ENCODE data around the gene GUCY2F. TPM values are rescaled to one million over a fixed set of nuclear protein-coding genes. Genes with fewer than 3 reads are reported as not detected.

Gene GUCY2F
- total RNA-seq, 2 donors from 2014 or later = 0.07 TPM; not detected in 1

DNA sequence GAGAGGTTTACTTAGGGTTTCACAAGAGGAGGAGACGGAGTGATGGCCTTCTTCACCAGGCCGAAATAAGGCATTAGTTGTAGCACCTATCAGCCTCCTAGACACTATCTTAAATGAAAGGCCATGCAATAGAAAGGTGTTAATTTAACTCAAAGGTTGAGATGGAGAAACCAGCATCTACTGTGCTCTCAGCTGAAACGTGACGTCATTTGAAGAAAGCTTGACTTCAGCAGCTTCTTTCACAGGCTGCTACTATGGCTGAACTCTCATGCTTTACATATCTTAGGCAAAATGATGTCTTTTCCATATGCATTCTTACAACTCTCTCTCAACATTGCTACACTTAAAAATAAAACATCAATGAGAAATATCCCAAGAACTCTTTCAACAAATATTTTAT lies 99.6 kb downstream of the GUCY2F start:
- no peak for DNase-seq
- H3K4me3 Mint-ChIP-seq = no peak overlapping the region
- no peak overlapping the region for H3K27ac Mint-ChIP-seq
- no peaks in the 10 kb centered on the region for H3K36me3 Mint-ChIP-seq (ENCODE audit: insufficient read depth in 2 of 2)
- no peaks in the 10 kb centered on the region for H3K4me1 Mint-ChIP-seq (ENCODE audit: low read depth)
- no peak for ATAC-seq (replicated peaks in 1 of 2)
- peaks cover 35% of the 10 kb centered on the region for H3K27me3 Mint-ChIP-seq (ENCODE audit: low read depth)
- H3K9me3 Mint-ChIP-seq = no peaks in the 10 kb centered on the region

DNA sequence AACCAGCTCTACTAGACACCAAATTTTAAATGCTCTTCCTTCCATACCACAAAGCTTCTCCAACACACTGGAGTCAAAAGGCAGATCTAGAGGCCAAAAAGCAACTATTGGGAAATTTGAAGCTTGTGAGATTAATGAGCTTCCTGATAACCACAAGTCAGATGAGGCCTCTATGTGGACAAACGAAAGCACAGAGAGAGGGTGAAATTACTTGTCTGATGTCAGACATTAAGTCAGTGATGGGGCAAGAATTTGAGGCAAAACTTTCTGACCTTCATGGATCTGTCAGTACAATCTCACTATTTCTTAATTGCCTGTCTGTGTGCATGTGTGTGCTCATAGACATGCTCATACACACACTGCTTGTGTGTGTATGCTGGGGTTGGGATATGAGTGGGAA lies 103.6 kb downstream of the GUCY2F start:
- no peaks in the 10 kb centered on the region for H3K4me1 Mint-ChIP-seq (ENCODE audit: low read depth)
- peaks cover 53% of the 10 kb centered on the region for H3K27me3 Mint-ChIP-seq (ENCODE audit: low read depth)
- H3K4me3 Mint-ChIP-seq = no peak overlapping the region
- no peaks in the 10 kb centered on the region for H3K36me3 Mint-ChIP-seq (ENCODE audit: insufficient read depth in 2 of 2)
- no peak overlapping the region for H3K27ac Mint-ChIP-seq
- DNase-seq (no peak), ATAC-seq (replicated peaks in 1 of 2) (no peak)
- no peaks in the 10 kb centered on the region for H3K9me3 Mint-ChIP-seq

- no peaks in the 10 kb centered on the region for H3K4me1 Mint-ChIP-seq (ENCODE audit: low read depth)
- H3K9me3 Mint-ChIP-seq = no peaks in the 10 kb centered on the region
- no peak overlapping the region for H3K27ac Mint-ChIP-seq
- ATAC-seq (replicated peaks in 1 of 2) (no peak), DNase-seq (no peak)
- peaks cover 24% of the 10 kb centered on the region for H3K27me3 Mint-ChIP-seq (ENCODE audit: low read depth)
- H3K4me3 Mint-ChIP-seq = no peak overlapping the region
- H3K36me3 Mint-ChIP-seq (ENCODE audit: insufficient read depth in 2 of 2) = no peaks in the 10 kb centered on the region
Measured at GRCh38 chrX:109374262-109374960, 107.5 kb downstream of the GUCY2F start.

- ATAC-seq (replicated peaks in 1 of 2) = no peak
- Mint-ChIP-seq H3K4me3 (no peak overlapping the region), H3K9me3 (no peaks in the 10 kb centered on the region), H3K4me1 (ENCODE audit: low read depth) (no peaks in the 10 kb centered on the region), H3K27me3 (ENCODE audit: low read depth) (peaks cover 26% of the 10 kb centered on the region), H3K27ac (no peak overlapping the region), H3K36me3 (ENCODE audit: insufficient read depth in 2 of 2) (no peaks in the 10 kb centered on the region)
- no peak for DNase-seq
Measured at GRCh38 chrX:109373468-109373867, 108.4 kb downstream of the GUCY2F start.

DNA sequence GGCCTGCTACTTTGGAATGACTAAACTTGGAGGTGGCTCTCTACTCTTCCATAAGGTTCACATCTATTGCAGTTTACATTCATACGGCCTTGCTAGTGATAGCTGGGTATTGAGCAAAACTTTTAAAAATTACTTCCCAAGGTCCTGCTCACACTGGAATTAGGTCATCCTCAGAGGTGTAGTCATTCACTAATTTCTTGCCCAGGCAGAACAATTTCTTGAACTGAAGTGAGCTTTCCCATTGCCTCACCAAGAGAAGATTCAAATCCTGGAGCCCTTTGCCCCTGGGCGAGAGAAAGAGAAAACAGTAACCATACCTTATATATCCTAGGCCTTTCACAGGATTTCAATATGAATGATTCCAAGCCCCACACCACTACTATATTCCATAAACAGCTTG lies 109.2 kb downstream of the GUCY2F start:
- Mint-ChIP-seq H3K4me3 (no peak overlapping the region), H3K4me1 (ENCODE audit: low read depth) (no peaks in the 10 kb centered on the region), H3K27ac (no peak overlapping the region), H3K27me3 (ENCODE audit: low read depth) (peaks cover 25% of the 10 kb centered on the region), H3K36me3 (ENCODE audit: insufficient read depth in 2 of 2) (no peaks in the 10 kb centered on the region), H3K9me3 (no peaks in the 10 kb centered on the region)
- ATAC-seq (replicated peaks in 1 of 2) (no peak), DNase-seq (no peak)

DNA sequence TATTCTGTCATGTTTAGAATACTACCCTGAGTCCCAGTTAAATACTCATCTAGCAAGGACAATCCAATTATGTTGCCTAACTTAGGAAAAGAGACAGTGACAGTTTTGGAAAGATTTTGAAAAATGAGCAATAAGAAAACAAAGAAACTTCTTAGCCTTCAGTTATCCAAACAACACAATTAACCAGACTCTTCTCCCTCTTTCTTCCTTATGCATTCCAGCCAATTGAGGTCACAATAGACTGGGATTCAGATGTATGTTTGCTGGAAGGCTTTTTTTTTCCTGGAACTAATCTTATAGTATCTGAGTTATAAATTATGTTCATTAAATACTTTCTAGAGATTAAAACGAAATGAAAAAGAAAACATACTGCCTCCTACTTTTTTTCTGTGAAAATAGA lies 109.6 kb downstream of the GUCY2F start:
- H3K4me3 Mint-ChIP-seq = no peak overlapping the region
- ATAC-seq (replicated peaks in 1 of 2) = no peak

GRCh38 chrX:109362101-109362500 lies 119.8 kb downstream of the GUCY2F start:
- H3K36me3 Mint-ChIP-seq (ENCODE audit: insufficient read depth in 2 of 2) = no peaks in the 10 kb centered on the region
- no peaks in the 10 kb centered on the region for H3K9me3 Mint-ChIP-seq
- no peaks in the 10 kb centered on the region for H3K4me1 Mint-ChIP-seq (ENCODE audit: low read depth)
- H3K27me3 Mint-ChIP-seq (ENCODE audit: low read depth) = peaks cover 34% of the 10 kb centered on the region
- no peak overlapping the region for H3K27ac Mint-ChIP-seq
- DNase-seq (no peak), ATAC-seq (replicated peaks in 1 of 2) (no peak)
- H3K4me3 Mint-ChIP-seq = no peak overlapping the region

More for the DNA sequence above, 109.6 kb downstream of the GUCY2F start:
- DNase-seq = no peak
- Mint-ChIP-seq H3K36me3 (ENCODE audit: insufficient read depth in 2 of 2) (no peaks in the 10 kb centered on the region), H3K27ac (no peak overlapping the region), H3K27me3 (ENCODE audit: low read depth) (peaks cover 25% of the 10 kb centered on the region), H3K9me3 (no peaks in the 10 kb centered on the region), H3K4me1 (ENCODE audit: low read depth) (no peaks in the 10 kb centered on the region)

GRCh38 chrX:109360301-109360700 lies 121.6 kb downstream of the GUCY2F start:
- Mint-ChIP-seq H3K36me3 (ENCODE audit: insufficient read depth in 2 of 2) (no peaks in the 10 kb centered on the region), H3K27me3 (ENCODE audit: low read depth) (peaks cover 44% of the 10 kb centered on the region)

DNA sequence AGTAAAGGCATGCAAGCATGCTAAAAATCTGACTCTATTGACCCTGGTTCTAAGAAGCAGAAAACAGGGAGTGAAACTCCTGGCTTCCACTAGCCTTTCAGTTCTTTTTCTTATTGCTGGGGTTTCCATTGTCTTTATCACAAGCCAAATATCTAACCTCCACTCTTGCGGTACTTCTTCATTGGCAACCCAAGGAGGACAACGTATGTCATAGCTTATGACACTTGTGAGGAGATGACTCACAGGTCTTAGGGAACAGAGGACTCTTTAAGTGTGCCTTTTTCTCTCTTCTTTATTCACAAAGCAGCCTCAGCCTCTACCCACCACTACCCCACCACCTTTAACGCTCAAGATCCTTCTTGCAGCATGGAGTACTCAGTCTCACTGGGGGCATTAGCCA lies 124.2 kb downstream of the GUCY2F start:
- ATAC-seq (replicated peaks in 1 of 2) = peak in 1 of 2 donors; percentile 24
- no peak overlapping the region for H3K4me3 Mint-ChIP-seq

More at GRCh38 chrX:109360301-109360700, 121.6 kb downstream of the GUCY2F start:
- Mint-ChIP-seq H3K4me1 (ENCODE audit: low read depth) (no peaks in the 10 kb centered on the region), H3K9me3 (no peaks in the 10 kb centered on the region), H3K27ac (no peak overlapping the region), H3K4me3 (no peak overlapping the region)
- DNase-seq (no peak), ATAC-seq (replicated peaks in 1 of 2) (no peak)

GRCh38 chrX:109356684-109357083 lies 125.2 kb downstream of the GUCY2F start:
- Mint-ChIP-seq H3K27ac (no peak overlapping the region), H3K27me3 (ENCODE audit: low read depth) (peaks cover 41% of the 10 kb centered on the region), H3K4me1 (ENCODE audit: low read depth) (no peaks in the 10 kb centered on the region), H3K36me3 (ENCODE audit: insufficient read depth in 2 of 2) (no peaks in the 10 kb centered on the region), H3K4me3 (no peak overlapping the region), H3K9me3 (no peaks in the 10 kb centered on the region)
- ATAC-seq (replicated peaks in 1 of 2) (no peak), DNase-seq (no peak)

More for the DNA sequence above, 124.2 kb downstream of the GUCY2F start:
- H3K27me3 Mint-ChIP-seq (ENCODE audit: low read depth) = peaks cover 36% of the 10 kb centered on the region
- no peak overlapping the region for H3K27ac Mint-ChIP-seq
- no peaks in the 10 kb centered on the region for H3K4me1 Mint-ChIP-seq (ENCODE audit: low read depth)
- no peaks in the 10 kb centered on the region for H3K36me3 Mint-ChIP-seq (ENCODE audit: insufficient read depth in 2 of 2)
- no peaks in the 10 kb centered on the region for H3K9me3 Mint-ChIP-seq
- DNase-seq = no peak

- ATAC-seq (replicated peaks in 1 of 2) = no peak
- Mint-ChIP-seq H3K9me3 (no peaks in the 10 kb centered on the region), H3K4me3 (no peak overlapping the region), H3K27ac (no peak overlapping the region), H3K36me3 (ENCODE audit: insufficient read depth in 2 of 2) (no peaks in the 10 kb centered on the region), H3K27me3 (ENCODE audit: low read depth) (peaks cover 34% of the 10 kb centered on the region), H3K4me1 (ENCODE audit: low read depth) (no peaks in the 10 kb centered on the region)
- no peak for DNase-seq
Measured at GRCh38 chrX:109352066-109352588, 129.8 kb downstream of the GUCY2F start.

DNA sequence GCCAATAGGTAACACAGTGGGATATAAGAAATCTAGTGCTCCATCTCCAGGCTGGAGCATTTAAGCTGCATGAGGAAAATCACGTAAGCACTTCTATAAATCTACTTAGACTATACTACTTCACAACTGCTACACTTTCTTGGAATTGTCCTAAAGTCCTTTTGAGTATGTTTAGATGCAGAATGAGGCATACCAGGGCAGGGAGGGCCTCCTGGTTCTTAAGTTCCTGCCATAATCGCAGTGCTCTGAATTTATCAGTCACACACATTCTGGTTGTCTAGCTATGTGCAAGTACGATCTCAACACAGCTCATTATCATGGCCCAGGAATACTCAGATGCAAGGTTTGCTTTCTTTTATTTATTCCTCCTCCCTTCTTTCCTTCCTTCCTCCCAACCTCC lies 130.3 kb downstream of the GUCY2F start:
- DNase-seq (no peak), ATAC-seq (replicated peaks in 1 of 2) (no peak)
- Mint-ChIP-seq H3K27me3 (ENCODE audit: low read depth) (peaks cover 39% of the 10 kb centered on the region), H3K4me3 (no peak overlapping the region), H3K27ac (no peak overlapping the region), H3K36me3 (ENCODE audit: insufficient read depth in 2 of 2) (no peaks in the 10 kb centered on the region), H3K9me3 (no peaks in the 10 kb centered on the region), H3K4me1 (ENCODE audit: low read depth) (no peaks in the 10 kb centered on the region)

GRCh38 chrX:109350551-109350950 lies 131.3 kb downstream of the GUCY2F start:
- no peaks in the 10 kb centered on the region for H3K9me3 Mint-ChIP-seq
- peaks cover 34% of the 10 kb centered on the region for H3K27me3 Mint-ChIP-seq (ENCODE audit: low read depth)
- DNase-seq (no peak), ATAC-seq (replicated peaks in 1 of 2) (no peak)
- no peaks in the 10 kb centered on the region for H3K36me3 Mint-ChIP-seq (ENCODE audit: insufficient read depth in 2 of 2)
- no peaks in the 10 kb centered on the region for H3K4me1 Mint-ChIP-seq (ENCODE audit: low read depth)
- H3K4me3 Mint-ChIP-seq = no peak overlapping the region
- no peak overlapping the region for H3K27ac Mint-ChIP-seq

- H3K36me3 Mint-ChIP-seq (ENCODE audit: insufficient read depth in 2 of 2) = no peaks in the 10 kb centered on the region
- H3K27ac Mint-ChIP-seq = no peak overlapping the region
- H3K9me3 Mint-ChIP-seq = no peaks in the 10 kb centered on the region
- no peak for DNase-seq
- no peak overlapping the region for H3K4me3 Mint-ChIP-seq
- H3K4me1 Mint-ChIP-seq (ENCODE audit: low read depth) = no peaks in the 10 kb centered on the region
- H3K27me3 Mint-ChIP-seq (ENCODE audit: low read depth) = peaks cover 31% of the 10 kb centered on the region
- ATAC-seq (replicated peaks in 1 of 2) = no peak
Measured at GRCh38 chrX:109350051-109350450, 131.8 kb downstream of the GUCY2F start.

Data from activated T-cell treated with anti-CD3 and anti-CD28 coated beads, Interleukin-2, amount 50 U/mL, for 72 hours (primary cell).